AG04450 (cell line): ENCODE data around the gene RASGRF1. TPM values are rescaled to one million over a fixed set of nuclear protein-coding genes. Genes with fewer than 3 reads are reported as not detected.
A peak's percentile ranks its signal among the peaks of the same experiment; 100 is the strongest.

Experiments used
- CTCF ChIA-PET: fragments of 300-600, 350-600 bp; formaldehyde crosslinking; extraction: SDS; loops from one replicate; lab custom pipeline; 2022; ENCODE audit warnings: antibody characterized with exemption, inconsistent platforms; lab: Charles Lee
- POLR2A ChIA-PET: fragments of 350-600 bp; formaldehyde crosslinking; extraction: SDS; loops from one replicate; lab custom pipeline; 2021; ENCODE audit warnings: antibody characterized with exemption, inconsistent platforms; lab: Yijun Ruan, JAX
- DNase-seq: peaks from one replicate; pipeline ENCODE4 v3.0.0-alpha.2; 2011; ENCODE audit warnings: low read depth, low spot score
- H3K27ac ChIP-seq: one replicate; pipeline ENCODE4 v1.5.1; 2012; ENCODE audit warnings: low read depth, low read length, control low read depth
- H3K27me3 ChIP-seq: one replicate; pipeline ENCODE4 v1.6.0; 2012; ENCODE audit warnings: low read length; ENCODE audit not compliant: control insufficient read depth, insufficient read depth
- H3K4me3 ChIP-seq: 2 replicates; pipeline ENCODE4 v1.5.1; 2011; ENCODE audit warnings: mild to moderate bottlenecking, low read depth, low read length, control low read depth
- H3K9me3 ChIP-seq: 2 replicates; pipeline ENCODE4 v1.5.1; 2012; ENCODE audit warnings: low read length; ENCODE audit not compliant: control insufficient read depth, insufficient read depth
- CTCF ChIP-seq: IDR thresholded peaks from 2 replicates; pipeline ENCODE4 v1.5.1; 2011; ENCODE audit warnings: low read depth, low read length, control low read depth, inconsistent platforms
- polyA plus RNA-seq: library from polyadenylated mRNA; depleted of rRNA; stranded (reverse); fragments of >200 nt; gene quantifications from 2 replicates; pipeline ENCODE4 v1.2.3, GENCODE V29; 2011

The RASGRF1 gene
- polyA plus RNA-seq, 1 experiment = 0.25 TPM

DNA sequence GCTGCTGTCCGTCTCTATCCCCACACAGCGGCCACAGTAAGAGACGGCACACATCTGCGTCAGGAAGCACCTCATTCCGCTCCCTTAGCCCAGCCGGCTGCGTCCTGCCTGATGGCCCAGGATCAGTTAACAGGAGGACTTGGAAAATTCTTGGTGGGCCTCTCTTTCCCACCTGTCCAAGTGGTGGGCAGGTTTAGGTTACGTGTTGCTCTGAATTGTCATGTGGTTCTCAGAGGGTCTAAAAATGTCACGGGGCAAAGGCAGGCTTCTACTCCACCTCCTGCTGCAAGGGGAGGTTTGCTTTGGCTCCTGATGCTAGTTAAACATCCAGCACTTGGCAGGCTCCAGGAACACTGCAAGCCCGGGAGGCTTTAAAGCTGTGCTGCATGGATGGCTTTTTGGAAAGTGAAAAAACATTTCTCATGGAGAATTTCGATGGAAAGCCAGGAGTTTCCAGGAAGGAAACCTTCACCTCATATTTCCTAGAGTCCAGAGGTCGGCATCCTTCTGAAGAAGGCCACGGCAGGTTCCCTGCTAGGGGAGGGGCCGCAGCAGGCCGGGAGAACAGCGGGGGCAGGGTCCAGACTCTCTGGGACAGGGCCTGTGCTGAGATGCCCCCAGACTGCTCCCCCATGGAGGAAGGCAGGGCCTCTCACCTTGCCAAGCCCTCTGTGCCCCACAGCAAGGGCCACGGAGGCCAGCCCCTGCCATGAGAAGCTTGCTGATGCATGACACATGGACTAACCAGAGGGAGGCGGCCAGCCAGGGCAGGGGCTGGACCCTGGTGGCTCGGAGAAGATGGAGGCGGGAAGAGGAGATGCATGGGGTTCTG lies 156.5 kb downstream of the RASGRF1 start:
- no peak for DNase-seq
- no peak overlapping the region for H3K27ac ChIP-seq
- no peaks in the 10 kb centered on the region; the same call in 1 of the 2 replicates for H3K9me3 ChIP-seq
- peak; percentile 13; the same call in 1 of the 2 replicates for TF ChIP-seq CTCF
- peaks cover 7% of the 10 kb centered on the region for H3K27me3 ChIP-seq
- ChIA-PET CTCF (no interaction called here), POLR2A (no interaction called here)
- no peak overlapping the region for H3K4me3 ChIP-seq

- Histone ChIP-seq H3K9me3 (no peaks in the 10 kb centered on the region; the same call in 1 of the 2 replicates), H3K4me3 (no peak overlapping the region), H3K27ac (no peak overlapping the region), H3K27me3 (peaks cover 7% of the 10 kb centered on the region)
- TF ChIP-seq CTCF = no peak
- POLR2A ChIA-PET = no interaction called here
- CTCF ChIA-PET = no interaction called here
- DNase-seq = no peak
Observed at GRCh38 chr15:78933187-78933822, 157.3 kb downstream of the RASGRF1 start.

GRCh38 chr15:78932258-78932808 lies 158.2 kb downstream of the RASGRF1 start:
- ChIA-PET POLR2A (no interaction called here), CTCF (no interaction called here)
- DNase-seq = no peak
- H3K4me3 ChIP-seq = no peak overlapping the region
- no peak overlapping the region for H3K27ac ChIP-seq
- no peaks in the 10 kb centered on the region; the same call in 1 of the 2 replicates for H3K9me3 ChIP-seq
- no peak for TF ChIP-seq CTCF
- H3K27me3 ChIP-seq = peaks cover 7% of the 10 kb centered on the region

- peak overlapping the region; percentile 65 for H3K27ac ChIP-seq
- no peak overlapping the region for H3K4me3 ChIP-seq
- CTCF ChIA-PET = interaction anchor here (0.5 to 1.4 kb wide), 2 partner anchors 48 to 55 kb away, joined by 4 to 5 read pairs; no protein-coding TSS in a partner anchor
- POLR2A ChIA-PET = interaction anchor here (0.6 to 1.6 kb wide), 3 partner anchors 26 to 124 kb away, joined by 3 to 5 read pairs (median 4); no protein-coding TSS in a partner anchor
- no peak for DNase-seq
- H3K9me3 ChIP-seq = no peaks in the 10 kb centered on the region; the same call in 1 of the 2 replicates
- H3K27me3 ChIP-seq = peaks cover 7% of the 10 kb centered on the region
- no peak for TF ChIP-seq CTCF
Observed at GRCh38 chr15:78931439-78932257, 158.9 kb downstream of the RASGRF1 start.
